Natural killer cell (primary cell): Measurements from ENCODE around the gene CEP89. TPM values are rescaled to one million over a fixed set of nuclear protein-coding genes. Genes with fewer than 3 reads are reported as not detected.
"Not testable (repeated sequence)": the region's sequence is repeated elsewhere in the genome, so short reads cannot be mapped to it uniquely, and the experiment has no call there.

Source experiments
- ATAC-seq, 3 donors: fragments of 150-1000 bp in 2 of 3; fragments of 200-7000 bp in 1 of 3; cut with Tn5 transposase; 1 replicate in 1 of 3; 2 replicates in 2 of 3; pipeline ENCODE4 v1.10.0; 2021; ENCODE audit warnings: mild to moderate bottlenecking in 2 of 3, moderate library complexity in 2 of 3
- DNase-seq, 2 donors: peaks; one replicate each; pipeline versions ENCODE4 v3.0.0 to v3.0.0-alpha.2; 2013 to 2021; ENCODE audit warnings: mixed read lengths in 1 of 2
- H3K27ac ChIP-seq: one replicate; pipeline ENCODE4 v1.5.1; 2013; ENCODE audit warnings: mild to moderate bottlenecking, low read length
- H3K27me3 ChIP-seq: one replicate; pipeline ENCODE4 v1.6.1; 2013; ENCODE audit warnings: low read length; ENCODE audit not compliant: control insufficient read depth, insufficient read depth
- H3K36me3 ChIP-seq: one replicate; pipeline ENCODE4 v1.6.1; 2013; ENCODE audit warnings: low read length; ENCODE audit not compliant: control insufficient read depth, insufficient read depth
- H3K4me1 ChIP-seq: one replicate; pipeline ENCODE4 v1.6.1; 2013; ENCODE audit warnings: low read length; ENCODE audit not compliant: control insufficient read depth, insufficient read depth
- H3K4me3 ChIP-seq: one replicate; pipeline ENCODE4 v1.5.1; 2013; ENCODE audit warnings: low read length
- H3K9me3 ChIP-seq: one replicate; pipeline ENCODE4 v1.6.1; 2013; ENCODE audit warnings: low read length; ENCODE audit not compliant: control insufficient read depth, insufficient read depth
- H3K27ac Mint-ChIP-seq, 2 donors: one replicate each; pipeline ENCODE4 v1.8.0; 2022; ENCODE audit warnings: mild to moderate bottlenecking in 2 of 2, mixed read lengths in 2 of 2, moderate library complexity in 1 of 2
- H3K27me3 Mint-ChIP-seq, 2 donors: one replicate each; pipeline ENCODE4 v1.8.0; 2022; ENCODE audit warnings: low read depth in 2 of 2, mixed read lengths in 2 of 2
- H3K36me3 Mint-ChIP-seq: one replicate; pipeline ENCODE4 v1.8.0; 2022; ENCODE audit warnings: mixed read lengths
- H3K4me1 Mint-ChIP-seq, 2 donors: one replicate each; pipeline ENCODE4 v1.8.0; 2022; ENCODE audit warnings: mixed read lengths in 2 of 2
- H3K4me3 Mint-ChIP-seq: one replicate; pipeline ENCODE4 v1.8.0; 2022; ENCODE audit warnings: mild to moderate bottlenecking, moderate library complexity, mixed read lengths
- H3K9me3 Mint-ChIP-seq, 2 donors: one replicate each; pipeline ENCODE4 v1.8.0; 2022; ENCODE audit warnings: mixed read lengths in 2 of 2
- WGBS: methylation state at CpG from one replicate; pipeline ENCODE4 v1.1.7; 2013; ENCODE audit warnings: missing lambda C conversion rate; ENCODE audit not compliant: insufficient coverage; 5-methylcytosine and 5-hydroxymethylcytosine counted together
- intact Hi-C: fragments of 100-400 bp; cut with micrococcal nuclease; formaldehyde crosslinking; loops from one replicate; pipeline ENCODE4 v1.14.2; 2022
- total RNA-seq, 4 donors: library from RNA; stranded (reverse); fragments of 120-200 nt in 1 of 4; gene quantifications; one replicate each; pipeline versions ENCODE4 v1.2.3 to v1.2.4, GENCODE V29; 2013 to 2022
- TF ChIP-seq, protein P1 (sequence below): fragments of 200-600 bp; IDR thresholded peaks from one replicate; pipeline ENCODE4 v1.8.0; 2022; ENCODE audit warnings: antibody characterized with exemption

Gene CEP89
- total RNA-seq, 3 donors from 2014 or later (not counting 1 experiment from before 2014, with no cell fraction given) = 7.6 to 12.0 (median 10.3) TPM

DNA sequence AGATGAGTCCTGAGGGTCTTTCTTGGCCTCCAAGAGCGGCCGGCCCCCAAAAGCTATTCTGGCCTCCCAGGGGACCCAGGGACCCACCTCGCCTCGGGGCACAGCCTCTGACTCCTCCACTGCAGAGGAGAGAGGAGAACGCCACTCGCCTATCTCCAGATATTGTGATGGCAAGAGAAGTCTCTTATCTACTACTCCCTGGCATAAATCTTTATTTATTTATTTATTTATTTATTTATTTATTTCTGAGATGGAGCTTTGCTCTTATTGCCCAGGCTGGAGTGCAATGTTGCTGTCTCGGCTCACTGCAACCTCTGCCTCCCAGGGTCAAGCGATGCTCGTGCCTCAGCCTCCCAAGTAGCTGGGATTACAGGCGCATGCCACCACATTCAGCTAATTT lies 113.2 kb downstream of the CEP89 start:
- Mint-ChIP-seq H3K27ac (no peak overlapping the region), H3K36me3 (no peaks in the 10 kb centered on the region), H3K4me1 (peaks cover 0 to 7% of the 10 kb centered on the region in 2 donors), H3K4me3 (no peak overlapping the region), H3K27me3 (no peaks in the 10 kb centered on the region), H3K9me3 (no peaks in the 10 kb centered on the region)
- H3K27ac ChIP-seq = no peak overlapping the region
- intact Hi-C loops = no loop called here
- ATAC-seq (no peak), DNase-seq (no peak)
- no peaks in the 10 kb centered on the region for H3K4me1 ChIP-seq
- H3K9me3 ChIP-seq = no peaks in the 10 kb centered on the region
- TF ChIP-seq, protein P1, sequence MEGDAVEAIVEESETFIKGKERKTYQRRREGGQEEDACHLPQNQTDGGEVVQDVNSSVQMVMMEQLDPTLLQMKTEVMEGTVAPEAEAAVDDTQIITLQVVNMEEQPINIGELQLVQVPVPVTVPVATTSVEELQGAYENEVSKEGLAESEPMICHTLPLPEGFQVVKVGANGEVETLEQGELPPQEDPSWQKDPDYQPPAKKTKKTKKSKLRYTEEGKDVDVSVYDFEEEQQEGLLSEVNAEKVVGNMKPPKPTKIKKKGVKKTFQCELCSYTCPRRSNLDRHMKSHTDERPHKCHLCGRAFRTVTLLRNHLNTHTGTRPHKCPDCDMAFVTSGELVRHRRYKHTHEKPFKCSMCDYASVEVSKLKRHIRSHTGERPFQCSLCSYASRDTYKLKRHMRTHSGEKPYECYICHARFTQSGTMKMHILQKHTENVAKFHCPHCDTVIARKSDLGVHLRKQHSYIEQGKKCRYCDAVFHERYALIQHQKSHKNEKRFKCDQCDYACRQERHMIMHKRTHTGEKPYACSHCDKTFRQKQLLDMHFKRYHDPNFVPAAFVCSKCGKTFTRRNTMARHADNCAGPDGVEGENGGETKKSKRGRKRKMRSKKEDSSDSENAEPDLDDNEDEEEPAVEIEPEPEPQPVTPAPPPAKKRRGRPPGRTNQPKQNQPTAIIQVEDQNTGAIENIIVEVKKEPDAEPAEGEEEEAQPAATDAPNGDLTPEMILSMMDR = no peak
- WGBS = 93% methylated on average over 6 of the region's 10 CpGs
- no peaks in the 10 kb centered on the region for H3K36me3 ChIP-seq
- no peak overlapping the region for H3K4me3 ChIP-seq
- no peaks in the 10 kb centered on the region for H3K27me3 ChIP-seq

DNA sequence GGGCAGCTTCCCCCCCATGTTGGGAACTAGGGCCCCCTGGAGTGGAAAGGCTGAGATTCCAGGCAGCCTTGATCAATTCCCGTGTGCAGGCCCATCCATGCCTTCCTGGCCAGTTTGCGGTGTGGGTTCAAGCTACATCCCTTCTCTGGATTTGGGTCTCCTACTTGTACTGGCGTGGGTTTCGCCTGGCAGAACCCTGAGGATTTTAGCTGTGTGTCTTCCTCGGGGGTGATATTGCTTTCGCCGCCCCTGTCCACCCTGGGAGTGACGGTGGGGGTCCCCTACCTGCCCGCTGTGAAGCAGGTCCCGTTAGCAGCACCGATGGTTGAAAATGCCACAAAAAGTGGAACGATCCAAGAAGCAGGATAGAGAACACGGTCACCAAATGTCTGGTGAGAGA lies 113.6 kb downstream of the CEP89 start:
- intact Hi-C loops = no loop called here

DNA sequence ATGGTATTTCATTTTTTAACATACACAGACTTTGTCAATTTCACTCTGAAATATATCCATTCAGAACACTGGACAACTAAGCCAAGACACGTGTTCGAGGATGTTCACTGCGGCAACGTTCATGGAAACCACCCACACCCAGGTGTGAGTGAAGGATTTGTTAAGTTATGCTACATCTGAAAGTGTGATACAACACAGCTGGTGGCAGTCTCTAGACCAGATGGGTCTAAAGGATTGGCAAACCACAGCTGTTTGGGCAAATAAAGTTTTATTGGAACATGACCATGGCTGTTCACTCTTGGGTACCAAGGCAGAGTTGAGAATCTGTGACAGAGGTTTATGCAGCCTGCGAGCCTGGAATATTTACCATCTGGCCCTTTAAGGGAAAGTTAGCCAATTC lies 114.2 kb downstream of the CEP89 start:
- TF ChIP-seq, protein P1 = no peak
- Mint-ChIP-seq H3K4me1 (peaks cover 0 to 7% of the 10 kb centered on the region in 2 donors), H3K9me3 (no peaks in the 10 kb centered on the region), H3K27ac (no peak overlapping the region), H3K4me3 (no peak overlapping the region), H3K27me3 (no peaks in the 10 kb centered on the region), H3K36me3 (no peaks in the 10 kb centered on the region)
- DNase-seq (no peak), ATAC-seq (no peak)
- no peaks in the 10 kb centered on the region for H3K27me3 ChIP-seq
- no peaks in the 10 kb centered on the region for H3K9me3 ChIP-seq
- H3K4me1 ChIP-seq = no peaks in the 10 kb centered on the region
- intact Hi-C loops = no loop called here
- no peak overlapping the region for H3K4me3 ChIP-seq
- no peaks in the 10 kb centered on the region for H3K36me3 ChIP-seq
- WGBS = 100% methylated on average over 2 of the region's 5 CpGs
- no peak overlapping the region for H3K27ac ChIP-seq

More for the DNA sequence above, 113.6 kb downstream of the CEP89 start:
- TF ChIP-seq, protein P1 = no peak
- no peak for ATAC-seq
- Mint-ChIP-seq H3K27me3 (no peaks in the 10 kb centered on the region), H3K36me3 (no peaks in the 10 kb centered on the region), H3K4me1 (peaks cover 0 to 7% of the 10 kb centered on the region in 2 donors), H3K27ac (no peak overlapping the region), H3K9me3 (no peaks in the 10 kb centered on the region), H3K4me3 (no peak overlapping the region)
- no peaks in the 10 kb centered on the region for H3K36me3 ChIP-seq
- WGBS = 92% methylated on average over 13 of the region's 13 CpGs
- no peaks in the 10 kb centered on the region for H3K9me3 ChIP-seq
- H3K4me1 ChIP-seq = no peaks in the 10 kb centered on the region
- no peaks in the 10 kb centered on the region for H3K27me3 ChIP-seq
- no peak overlapping the region for H3K27ac ChIP-seq
- no peak overlapping the region for H3K4me3 ChIP-seq
- DNase-seq = no peak

DNA sequence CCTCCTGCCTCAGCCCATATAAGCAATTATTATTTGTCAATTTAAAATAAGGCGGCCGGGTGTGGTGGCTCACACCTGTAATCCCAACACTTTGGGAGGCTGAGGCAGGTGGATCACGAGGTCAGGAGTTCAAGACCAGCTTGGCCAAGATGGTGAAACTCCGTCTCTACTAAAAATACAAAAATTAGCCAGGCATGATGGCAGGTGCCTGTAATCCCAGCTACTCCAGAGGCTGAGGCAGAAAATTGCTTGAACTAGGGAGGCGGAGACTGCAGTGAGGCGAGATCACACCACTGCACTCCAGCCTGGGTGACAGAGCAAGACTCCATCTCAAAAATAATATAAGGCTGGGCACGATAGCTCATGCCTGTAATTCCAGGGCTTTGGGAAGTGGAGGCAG lies 114.9 kb downstream of the CEP89 start:
- H3K4me1 ChIP-seq, DNase-seq, H3K27me3 ChIP-seq, H3K4me1 Mint-ChIP-seq, H3K9me3 ChIP-seq, H3K27ac ChIP-seq, H3K27me3 Mint-ChIP-seq, H3K4me3 ChIP-seq, intact Hi-C loops, H3K4me3 Mint-ChIP-seq, ATAC-seq, H3K36me3 Mint-ChIP-seq, H3K9me3 Mint-ChIP-seq, H3K27ac Mint-ChIP-seq, H3K36me3 ChIP-seq: not testable (repeated sequence)
- 98% methylated on average over 7 of the region's 7 CpGs for WGBS
